ENCODE data around the gene MYO18A.

The MYO18A gene

DNA sequence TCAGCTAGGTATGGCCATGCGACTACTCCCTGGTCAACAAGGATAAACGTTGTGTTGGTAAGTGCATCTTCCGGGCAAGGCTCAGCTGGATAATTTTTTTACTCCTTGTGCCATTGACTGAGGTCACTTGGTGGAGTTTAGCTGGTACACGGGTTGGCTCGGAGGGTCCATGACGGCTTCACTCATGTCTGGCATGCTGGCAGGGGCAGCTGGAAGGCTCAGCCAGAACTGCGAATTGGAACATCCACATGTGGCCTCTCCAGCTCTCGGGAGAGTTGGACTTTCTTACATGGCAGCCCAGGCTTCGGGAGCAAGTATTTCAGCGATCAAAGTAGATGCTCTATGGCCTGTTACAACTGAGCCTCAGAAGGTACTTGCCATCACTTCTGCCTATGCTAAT, 35.0 kb upstream of the MYO18A start:
- TF ChIP-seq, protein P1, sequence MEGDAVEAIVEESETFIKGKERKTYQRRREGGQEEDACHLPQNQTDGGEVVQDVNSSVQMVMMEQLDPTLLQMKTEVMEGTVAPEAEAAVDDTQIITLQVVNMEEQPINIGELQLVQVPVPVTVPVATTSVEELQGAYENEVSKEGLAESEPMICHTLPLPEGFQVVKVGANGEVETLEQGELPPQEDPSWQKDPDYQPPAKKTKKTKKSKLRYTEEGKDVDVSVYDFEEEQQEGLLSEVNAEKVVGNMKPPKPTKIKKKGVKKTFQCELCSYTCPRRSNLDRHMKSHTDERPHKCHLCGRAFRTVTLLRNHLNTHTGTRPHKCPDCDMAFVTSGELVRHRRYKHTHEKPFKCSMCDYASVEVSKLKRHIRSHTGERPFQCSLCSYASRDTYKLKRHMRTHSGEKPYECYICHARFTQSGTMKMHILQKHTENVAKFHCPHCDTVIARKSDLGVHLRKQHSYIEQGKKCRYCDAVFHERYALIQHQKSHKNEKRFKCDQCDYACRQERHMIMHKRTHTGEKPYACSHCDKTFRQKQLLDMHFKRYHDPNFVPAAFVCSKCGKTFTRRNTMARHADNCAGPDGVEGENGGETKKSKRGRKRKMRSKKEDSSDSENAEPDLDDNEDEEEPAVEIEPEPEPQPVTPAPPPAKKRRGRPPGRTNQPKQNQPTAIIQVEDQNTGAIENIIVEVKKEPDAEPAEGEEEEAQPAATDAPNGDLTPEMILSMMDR (conservative IDR thresholded peaks at IDR 0.05; ENCODE audit: low read depth, low read length), result no peak
- no peak for DNase-seq (ENCODE audit: low read depth)
- H3K4me3 ChIP-seq (ENCODE audit: low read depth, low read length), result no peak overlapping the region

DNA sequence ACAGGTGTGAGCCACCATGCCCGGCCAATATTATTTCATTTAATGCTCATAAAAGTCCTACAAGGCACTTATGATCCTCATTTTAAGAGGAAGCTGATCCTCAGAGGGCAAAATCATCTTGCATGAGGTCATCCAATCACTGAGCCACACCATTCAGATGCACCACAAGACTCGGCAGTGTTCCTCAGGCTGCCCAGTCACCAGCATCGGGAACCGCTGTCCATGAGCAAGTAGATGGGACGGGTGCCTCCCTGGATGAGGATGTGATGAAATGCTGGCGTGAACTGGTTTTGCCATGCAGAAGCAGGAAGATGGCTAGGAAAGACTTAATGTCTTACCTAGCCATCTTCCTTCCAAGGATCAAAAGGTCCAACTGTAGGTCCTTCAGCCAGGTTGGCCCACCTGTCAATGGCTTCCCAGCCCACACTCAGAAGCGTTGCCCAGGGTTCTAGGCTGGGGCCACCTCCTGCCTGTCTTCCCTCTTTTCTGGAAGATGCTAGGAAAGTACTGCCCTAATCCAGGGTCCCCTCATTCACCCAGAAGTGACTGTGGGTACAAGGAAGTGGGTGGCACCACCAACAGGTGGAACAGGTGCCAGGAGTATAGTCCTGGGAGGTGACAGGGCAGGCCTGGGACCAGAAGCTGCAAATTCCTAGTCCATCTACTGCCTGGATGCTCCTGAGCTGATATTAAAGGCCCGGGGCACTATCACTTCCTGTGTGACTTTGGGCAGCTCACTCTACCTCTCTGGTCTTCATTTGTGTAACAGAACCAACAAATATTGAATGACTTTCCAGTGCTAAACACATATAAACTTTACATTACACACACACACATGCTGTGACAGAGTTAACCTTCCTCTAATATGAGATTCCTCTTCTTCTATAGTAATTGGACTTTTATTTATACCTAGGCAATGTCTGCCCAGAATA, 34.3 kb upstream of the MYO18A start:
- no peak for DNase-seq (ENCODE audit: low read depth)
- TF ChIP-seq, protein P1 (conservative IDR thresholded peaks at IDR 0.05; ENCODE audit: low read depth, low read length), result no peak
- H3K4me3 ChIP-seq (ENCODE audit: low read depth, low read length), result no peak overlapping the region

- no peak for DNase-seq (ENCODE audit: low read depth)
- H3K4me3 ChIP-seq (ENCODE audit: low read depth, low read length), result no peak overlapping the region
- TF ChIP-seq, protein P1 (conservative IDR thresholded peaks at IDR 0.05; ENCODE audit: low read depth, low read length), result no peak
These were observed 32.5 kb upstream of the MYO18A start for GRCh38 chr17:29212681-29213121.

DNA sequence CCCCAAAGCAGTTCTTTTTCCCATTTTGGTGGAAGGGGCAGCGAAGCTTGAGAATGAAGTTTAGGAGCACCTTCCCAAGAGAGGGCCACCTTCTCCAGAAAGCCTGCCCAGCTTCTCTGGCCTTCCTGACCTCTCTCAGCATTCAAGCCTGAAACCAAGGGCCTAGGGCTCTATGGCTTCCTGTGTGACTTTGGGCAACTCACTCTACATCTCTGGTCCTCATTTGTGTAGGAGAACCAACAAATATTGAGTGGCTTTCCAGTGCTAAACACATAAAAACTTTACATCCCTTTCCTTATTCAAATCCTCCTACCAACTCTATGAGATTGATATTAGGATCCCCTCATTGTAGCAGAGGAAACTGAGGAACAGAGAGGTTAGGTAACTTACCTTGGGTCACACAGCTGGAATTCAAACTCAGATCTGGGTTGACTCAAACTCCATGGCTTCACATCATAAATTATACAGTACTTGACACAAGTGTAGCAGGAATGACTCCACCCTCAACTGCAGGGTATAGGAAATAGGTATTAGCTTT, 32.0 kb upstream of the MYO18A start:
- DNase-seq (ENCODE audit: low read depth), result no peak
- H3K4me3 ChIP-seq (ENCODE audit: low read depth, low read length), result no peak overlapping the region
- TF ChIP-seq, protein P1 (conservative IDR thresholded peaks at IDR 0.05; ENCODE audit: low read depth, low read length), result no peak

DNA sequence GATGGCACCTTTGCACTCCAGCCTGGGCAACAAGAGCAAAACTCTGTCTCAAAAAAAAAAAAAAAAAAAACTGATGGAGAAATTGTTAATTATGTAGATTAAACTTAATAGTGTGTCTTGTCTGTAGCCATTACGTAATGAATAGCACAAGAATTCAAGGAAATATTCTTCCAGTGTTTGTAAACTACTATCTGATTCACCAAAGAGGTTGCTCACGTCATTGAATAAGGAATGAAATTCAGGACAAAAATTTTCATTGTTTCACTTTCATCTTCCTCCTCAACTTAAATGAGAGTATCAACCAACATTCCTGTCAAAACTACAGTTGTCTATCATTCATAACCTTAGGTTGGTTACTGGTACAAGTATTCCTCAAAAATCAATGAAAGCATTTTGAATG, 30.7 kb upstream of the MYO18A start:
- peak; percentile 32 for DNase-seq (ENCODE audit: low read depth)
- H3K4me3 ChIP-seq (ENCODE audit: low read depth, low read length), result no peak overlapping the region
- TF ChIP-seq, protein P1 (conservative IDR thresholded peaks at IDR 0.05; ENCODE audit: low read depth, low read length), result no peak

GRCh38 chr17:29209073-29209472, 28.9 kb upstream of the MYO18A start:
- no peak for DNase-seq (ENCODE audit: low read depth)
- TF ChIP-seq, protein P1 (conservative IDR thresholded peaks at IDR 0.05; ENCODE audit: low read depth, low read length), result no peak
- H3K4me3 ChIP-seq (ENCODE audit: low read depth, low read length), result no peak overlapping the region

Data from choroid plexus epithelial cell (primary cell).